K562 (cell line): Measurements from ENCODE around the gene SOWAHA. TPM values are rescaled to one million over a fixed set of nuclear protein-coding genes. Genes with fewer than 3 reads are reported as not detected.

Experiments
- ATAC-seq: fragments of 200-7000 bp; cut with Tn5 transposase; 3 replicates; pipeline ENCODE4 v1.9.1; 2020; ENCODE audit warnings: moderate library complexity
- BruUV-seq: library from RNA; stranded (reverse); fragments of 400-500 nt; replicated peaks from 2 replicates; lab custom pipeline; 2021; lab: Mats Ljungman, UMichigan
- CTCF ChIA-PET: fragments of 300-600 bp; formaldehyde crosslinking; extraction: SDS; loops from one replicate; lab custom pipeline; 2021; ENCODE audit warnings: low intra/inter-chr PET ratio; lab: Yijun Ruan, JAX
- POLR2A ChIA-PET: fragments of 300-600, 350-650 bp; sonication (Branson Sonifier 250); formaldehyde crosslinking; extraction: SDS; loops from one replicate; lab custom pipeline; 2021; ENCODE audit warnings: antibody characterized with exemption, inconsistent platforms; lab: Yijun Ruan, JAX
- DNase-seq, 4 experiments: peaks; one replicate each; pipeline versions ENCODE4 v3.0.0 to v3.0.0-alpha.2; 2011 to 2018; ENCODE audit warnings: low spot score in 3 of 4, mixed read lengths in 3 of 4; ENCODE audit errors: extremely low read depth in 1 of 4
- FAIRE-seq: peaks from 2 replicates; lab custom pipeline; 2011; peaks lifted over from hg19 to GRCh38; lab: Jason Lieb, UNC
- H2AFZ ChIP-seq: 2 replicates; pipeline ENCODE4 v1.6.0; 2011; ENCODE audit warnings: low read depth, low read length, control low read depth, inconsistent platforms
- H3K27ac ChIP-seq: fragments of 200-600 bp; 3 replicates; pipeline ENCODE4 v1.8.0; 2011; ENCODE audit warnings: low read depth, mild to moderate bottlenecking, control low read depth, inconsistent platforms, low read length, moderate library complexity, mixed read lengths; ENCODE audit errors: extremely low read depth
- H3K27me3 ChIP-seq, 2 experiments: fragments of 300-600 bp in 1 of 2; 2 replicates in 1 of 2; 3 replicates in 1 of 2; pipeline versions ENCODE4 v1.6.0 to v1.8.0; 2011; ENCODE audit warnings: inconsistent platforms in 2 of 2, low read length in 2 of 2, mild to moderate bottlenecking in 1 of 2, mixed read lengths in 1 of 2, moderate library complexity in 1 of 2; ENCODE audit not compliant: control insufficient read depth in 2 of 2, insufficient read depth in 2 of 2
- H3K36me3 ChIP-seq: fragments of 300-600 bp; 3 replicates; pipeline ENCODE4 v1.8.0; 2011; ENCODE audit warnings: mild to moderate bottlenecking, low read length, inconsistent platforms; ENCODE audit not compliant: control insufficient read depth, insufficient read depth
- H3K4me1 ChIP-seq, 2 experiments: fragments of 200-600 bp in 1 of 2; replicated peaks in 1 of 2; 2 replicates in 1 of 2; 3 replicates in 1 of 2; pipeline versions ENCODE4 v1.5.1 to v1.8.0; 2011; ENCODE audit warnings: inconsistent platforms in 2 of 2, low read length in 2 of 2, mild to moderate bottlenecking in 1 of 2, mixed read lengths in 1 of 2, moderate library complexity in 1 of 2; ENCODE audit not compliant: control insufficient read depth in 2 of 2, insufficient read depth in 2 of 2
- H3K4me2 ChIP-seq: 2 replicates; pipeline ENCODE4 v1.6.1; 2011; ENCODE audit warnings: low read length, control low read depth, inconsistent platforms, mixed read lengths; ENCODE audit not compliant: insufficient read depth
- H3K4me3 ChIP-seq: fragments of 200-600 bp; sonication (generic), shearing (Covaris generic); 2 replicates; pipeline ENCODE4 v1.5.1; 2016; ENCODE audit warnings: control low read depth, inconsistent platforms
- H3K79me2 ChIP-seq: fragments of 200-600 bp; 3 replicates; pipeline ENCODE4 v1.8.0; 2011; ENCODE audit warnings: low read length, inconsistent platforms; ENCODE audit not compliant: control insufficient read depth, insufficient read depth
- H3K9ac ChIP-seq, 2 experiments: 2 replicates each; pipeline versions ENCODE4 v1.6.0 to v1.6.1; 2011; ENCODE audit warnings: low read depth in 2 of 2, low read length in 2 of 2, control low read depth in 1 of 2, inconsistent platforms in 1 of 2, mild to moderate bottlenecking in 1 of 2, mixed read lengths in 1 of 2; ENCODE audit not compliant: insufficient read depth in 1 of 2
- H3K9me1 ChIP-seq: one replicate; pipeline ENCODE4 v1.6.0; 2011; ENCODE audit warnings: inconsistent platforms, mild to moderate bottlenecking, low read length, moderate library complexity; ENCODE audit not compliant: control insufficient read depth, insufficient read depth
- H3K9me3 ChIP-seq: replicated peaks from 2 replicates; pipeline ENCODE4 v1.5.1; 2011; ENCODE audit warnings: low read depth, low read length, inconsistent platforms; ENCODE audit not compliant: control insufficient read depth, insufficient read depth
- H4K20me1 ChIP-seq: replicated peaks from 2 replicates; pipeline ENCODE4 v1.6.1; 2011; ENCODE audit warnings: low read length, inconsistent platforms, mixed read lengths; ENCODE audit not compliant: control insufficient read depth, insufficient read depth
- FOXJ2 ChIP-seq: fragments of 200-800 bp; sonication (Bioruptor generic); IDR thresholded peaks from 2 replicates; pipeline ENCODE4 v1.6.1; 2016; ENCODE audit warnings: missing genetic modification characterization, missing compliant biosample characterization
- ID3 ChIP-seq, 2 experiments: fragments of 250-450 bp in 1 of 2; fragments of 450-650 bp in 1 of 2; sonication (Bioruptor Pico) in 1 of 2; IDR thresholded peaks; 2 replicates each; pipeline versions ENCODE4 v1.6.1 to v1.8.0; 2016 to 2021; ENCODE audit warnings: mild to moderate bottlenecking in 2 of 2, moderate library complexity in 2 of 2, missing compliant biosample characterization in 1 of 2, missing genetic modification characterization in 1 of 2
- MEF2A ChIP-seq: IDR thresholded peaks from 2 replicates; pipeline ENCODE4 v1.6.1; 2011; ENCODE audit warnings: low read depth, mild to moderate bottlenecking, low read length, moderate library complexity; ENCODE audit not compliant: control insufficient read depth
- TEAD1 ChIP-seq, 2 experiments: fragments of 450-650 bp in 1 of 2; sonication (generic) in 1 of 2; formaldehyde crosslinking; IDR thresholded peaks; 2 replicates each; pipeline versions ENCODE4 v1.4.0 to v1.8.0; 2020 to 2022; ENCODE audit warnings: mild to moderate bottlenecking in 2 of 2, missing genetic modification reagents in 1 of 2
- TEAD4 ChIP-seq, 2 experiments: sonication (generic) in 1 of 2; formaldehyde crosslinking in 1 of 2; IDR thresholded peaks; 2 replicates each; pipeline versions ENCODE4 v1.6.1 to v1.8.0; 2012 to 2022; ENCODE audit warnings: borderline replicate concordance in 1 of 2, inconsistent platforms in 1 of 2, low read length in 1 of 2, mild to moderate bottlenecking in 1 of 2, missing genetic modification reagents in 1 of 2
- WGBS: fragments of 100-300 bp; shearing (Covaris generic); methylation state at CpG from one replicate; pipeline ENCODE4 v1.1.6; 2016; ENCODE audit warnings: low coverage, mixed read lengths; ENCODE audit not compliant: insufficient coverage; ENCODE audit errors: missing lambda C conversion rate; 5-methylcytosine and 5-hydroxymethylcytosine counted together
- in situ Hi-C: fragments of 300-500 bp; cut with MboI; formaldehyde crosslinking; loops from 4 replicates; pipeline ENCODE4 v1.15.0; 2018; ENCODE audit warnings: inconsistent platforms, mixed read lengths
- intact Hi-C: fragments of 100-400 bp; cut with micrococcal nuclease; formaldehyde crosslinking; loops from 2 replicates; pipeline ENCODE4 v1.14.2; 2022
- polyA plus RNA-seq, 8 experiments: library from polyadenylated mRNA; depleted of rRNA in 4 of 8; stranded (reverse) in 5 of 8; unstranded in 3 of 8; fragments of >200 nt; fragmentation: Nextera tagmentation in 2 of 8; fragmentation: Illumina TruSeq in 1 of 8; extraction: Ambion mirVana in 2 of 8; extraction: Trizol in 1 of 8; gene quantifications; 2 replicates each; pipeline versions ENCODE4 v1.2.1 to v1.2.3, GENCODE V29; 2011 to 2014; ENCODE audit warnings: inconsistent platforms in 1 of 8, missing spikeins in 1 of 8
- total RNA-seq, 7 experiments: library from RNA; depleted of rRNA in 6 of 7; stranded (reverse); fragments of >200 nt in 6 of 7; fragmentation: Illumina TruSeq in 2 of 7; extraction: Trizol in 2 of 7; gene quantifications; 2 replicates each; pipeline versions ENCODE4 v1.2.1 to v1.2.3, GENCODE V29; 2011 to 2021; ENCODE audit warnings: low replicate concordance in 1 of 7
- TF ChIP-seq, protein P1 (sequence below): fragments of 450-650 bp; IDR thresholded peaks from 2 replicates; pipeline ENCODE4 v1.6.1; 2017; ENCODE audit warnings: antibody characterized with exemption, mild to moderate bottlenecking

SOWAHA gene
- total and polyA plus RNA-seq, 9 of the 15 experiments (the other 6 are each of a cell fraction or from before 2014, with no cell fraction given) = not detected

DNA sequence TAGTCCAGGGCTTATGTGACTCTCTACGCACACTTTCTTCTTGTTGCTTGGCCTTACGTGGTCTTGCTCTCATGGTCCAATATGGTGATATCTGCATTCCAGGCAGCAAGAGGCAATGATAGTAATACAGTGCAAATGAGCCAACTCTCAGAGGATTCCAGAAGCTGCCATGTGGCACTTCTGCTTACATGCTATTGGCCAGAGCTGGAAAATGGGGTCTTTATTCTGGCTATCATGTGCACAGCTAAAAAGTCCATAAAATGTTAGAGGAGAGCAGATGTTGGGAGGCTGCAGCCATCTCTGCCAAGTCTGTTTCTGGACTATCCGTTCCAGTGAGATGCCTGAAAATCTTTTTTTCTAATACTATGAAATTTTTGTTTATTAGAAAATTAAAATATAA lies 33.1 kb upstream of the SOWAHA start:
- H4K20me1 ChIP-seq = no peaks in the 10 kb centered on the region
- CTCF ChIA-PET = no interaction called here

More for the DNA sequence above, 33.1 kb upstream of the SOWAHA start:
- DNase-seq (no peak), FAIRE-seq (peak; percentile 49), ATAC-seq (0 out of 3 replicates have a peak, but pooled peaks have one; percentile 1)
- in situ Hi-C loops (loop anchor here (10.0 kb wide), 1 partner anchor 1835 kb away; no protein-coding TSS in a partner anchor), intact Hi-C loops (loop anchor here (2.0 kb wide), 1 partner anchor 41 kb away; no protein-coding TSS in a partner anchor)
- Histone ChIP-seq H3K4me1 (peaks cover 28 to 41% of the 10 kb centered on the region in 2 experiments), H3K79me2 (peaks cover 34% of the 10 kb centered on the region), H3K27ac (peak overlapping the region; percentile 33), H3K27me3 (no peaks in the 10 kb centered on the region), H2AFZ (peak overlapping the region; percentile 84), H3K9me1 (no peaks in the 10 kb centered on the region), H3K4me2 (peak overlapping the region; percentile 34; the same call in 1 of the 2 replicates), H3K9ac (no peak overlapping the region), H3K36me3 (peaks cover 4% of the 10 kb centered on the region; the same call in 1 of the 3 replicates), H3K4me3 (no peak overlapping the region), H3K9me3 (no peaks in the 10 kb centered on the region)
- POLR2A ChIA-PET = interaction anchor here (0.5 to 1.4 kb wide), 4 partner anchors 13 to 564 kb away, joined by 3 to 4 read pairs (median 4); no protein-coding TSS in a partner anchor
- BruUV-seq = no TSS peak
- WGBS = 38% methylated on average over 3 of the region's 3 CpGs
- TF ChIP-seq FOXJ2 (no peak), TEAD1 (CRISPR knock-in tag; IDR thresholded peaks at IDR 0.05) (0 out of 4 replicates have a peak, but pooled peaks of 1 of the 2 experiments have one; percentile 43), TEAD4 (IDR thresholded peaks at IDR 0.05; ENCODE audit: low read length) (peak; percentile 28; the same call in 1 of the 2 replicates), TEAD4 (CRISPR knock-in tag; IDR thresholded peaks at IDR 0.05; ENCODE audit: borderline replicate concordance) (no peak), ID3 (CRISPR knock-in tag; IDR thresholded peaks at IDR 0.05) (no peak), ID3 (tag; IDR thresholded peaks at IDR 0.05) (0 out of 2 replicates have a peak, but pooled peaks have one; percentile 18), MEF2A (no peak)
- TF ChIP-seq, protein P1, sequence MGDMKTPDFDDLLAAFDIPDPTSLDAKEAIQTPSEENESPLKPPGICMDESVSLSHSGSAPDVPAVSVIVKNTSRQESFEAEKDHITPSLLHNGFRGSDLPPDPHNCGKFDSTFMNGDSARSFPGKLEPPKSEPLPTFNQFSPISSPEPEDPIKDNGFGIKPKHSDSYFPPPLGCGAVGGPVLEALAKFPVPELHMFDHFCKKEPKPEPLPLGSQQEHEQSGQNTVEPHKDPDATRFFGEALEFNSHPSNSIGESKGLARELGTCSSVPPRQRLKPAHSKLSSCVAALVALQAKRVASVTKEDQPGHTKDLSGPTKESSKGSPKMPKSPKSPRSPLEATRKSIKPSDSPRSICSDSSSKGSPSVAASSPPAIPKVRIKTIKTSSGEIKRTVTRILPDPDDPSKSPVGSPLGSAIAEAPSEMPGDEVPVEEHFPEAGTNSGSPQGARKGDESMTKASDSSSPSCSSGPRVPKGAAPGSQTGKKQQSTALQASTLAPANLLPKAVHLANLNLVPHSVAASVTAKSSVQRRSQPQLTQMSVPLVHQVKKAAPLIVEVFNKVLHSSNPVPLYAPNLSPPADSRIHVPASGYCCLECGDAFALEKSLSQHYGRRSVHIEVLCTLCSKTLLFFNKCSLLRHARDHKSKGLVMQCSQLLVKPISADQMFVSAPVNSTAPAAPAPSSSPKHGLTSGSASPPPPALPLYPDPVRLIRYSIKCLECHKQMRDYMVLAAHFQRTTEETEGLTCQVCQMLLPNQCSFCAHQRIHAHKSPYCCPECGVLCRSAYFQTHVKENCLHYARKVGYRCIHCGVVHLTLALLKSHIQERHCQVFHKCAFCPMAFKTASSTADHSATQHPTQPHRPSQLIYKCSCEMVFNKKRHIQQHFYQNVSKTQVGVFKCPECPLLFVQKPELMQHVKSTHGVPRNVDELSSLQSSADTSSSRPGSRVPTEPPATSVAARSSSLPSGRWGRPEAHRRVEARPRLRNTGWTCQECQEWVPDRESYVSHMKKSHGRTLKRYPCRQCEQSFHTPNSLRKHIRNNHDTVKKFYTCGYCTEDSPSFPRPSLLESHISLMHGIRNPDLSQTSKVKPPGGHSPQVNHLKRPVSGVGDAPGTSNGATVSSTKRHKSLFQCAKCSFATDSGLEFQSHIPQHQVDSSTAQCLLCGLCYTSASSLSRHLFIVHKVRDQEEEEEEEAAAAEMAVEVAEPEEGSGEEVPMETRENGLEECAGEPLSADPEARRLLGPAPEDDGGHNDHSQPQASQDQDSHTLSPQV = 0 out of 2 replicates have a peak, but pooled peaks have one; percentile 30
